GM18511 (cell line): ENCODE measurements around the gene KRTAP13-4.

Experiments
- ATAC-seq: cut with Tn5 transposase; IDR thresholded peaks from one replicate; pipeline ENCODE4 v1.9.1; 2021; ENCODE audit warnings: mild to moderate bottlenecking, moderate library complexity; ENCODE audit not compliant: unreplicated experiment

KRTAP13-4 gene, protein sequence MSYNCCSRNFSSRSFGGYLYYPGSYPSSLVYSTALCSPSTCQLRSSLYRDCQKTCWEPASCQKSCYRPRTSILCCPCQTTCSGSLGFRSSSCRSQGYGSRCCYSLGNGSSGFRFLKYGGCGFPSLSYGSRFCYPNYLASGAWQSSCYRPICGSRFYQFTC

DNA sequence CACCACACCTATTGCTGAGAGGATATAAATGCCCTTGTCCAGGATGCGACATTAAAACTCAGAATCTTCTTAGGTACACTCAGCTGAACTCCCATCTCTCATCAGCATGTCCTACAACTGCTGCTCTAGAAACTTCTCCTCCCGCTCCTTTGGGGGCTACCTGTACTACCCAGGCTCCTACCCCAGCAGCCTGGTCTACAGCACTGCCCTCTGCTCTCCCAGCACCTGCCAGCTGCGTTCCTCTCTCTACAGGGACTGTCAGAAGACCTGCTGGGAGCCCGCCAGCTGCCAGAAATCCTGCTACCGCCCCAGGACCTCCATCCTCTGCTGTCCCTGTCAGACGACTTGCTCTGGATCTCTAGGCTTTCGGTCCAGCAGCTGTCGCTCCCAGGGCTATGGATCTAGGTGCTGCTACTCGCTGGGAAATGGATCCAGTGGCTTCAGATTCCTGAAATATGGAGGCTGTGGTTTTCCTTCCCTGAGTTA, at the start of gene KRTAP13-4:
TSS of gene KRTAP13-4 (plus strand) at position 51 of the 486 bp plus-strand sequence. CDS start at position 107, 56 bp downstream.
- ATAC-seq: no peak

DNA sequence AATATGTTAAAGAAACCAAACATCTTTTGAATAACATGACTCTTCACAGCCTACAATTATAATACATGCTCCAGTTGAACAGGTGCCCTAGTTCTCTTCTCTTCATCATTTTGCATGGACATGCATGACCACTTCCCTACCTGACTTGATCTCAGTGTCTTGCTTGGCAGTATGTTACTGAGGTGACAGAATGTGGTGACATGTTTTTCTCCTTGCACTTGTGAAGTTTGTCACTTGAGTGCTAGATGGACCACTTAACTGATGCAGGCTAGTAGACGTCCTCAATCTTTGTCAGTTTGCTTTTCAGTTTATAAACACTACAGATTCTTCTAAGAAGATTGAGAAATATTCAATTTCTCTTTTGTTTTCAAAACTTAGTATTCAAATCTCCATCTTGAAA, 47.8 kb upstream of the KRTAP13-4 start:
- no peak for ATAC-seq

DNA sequence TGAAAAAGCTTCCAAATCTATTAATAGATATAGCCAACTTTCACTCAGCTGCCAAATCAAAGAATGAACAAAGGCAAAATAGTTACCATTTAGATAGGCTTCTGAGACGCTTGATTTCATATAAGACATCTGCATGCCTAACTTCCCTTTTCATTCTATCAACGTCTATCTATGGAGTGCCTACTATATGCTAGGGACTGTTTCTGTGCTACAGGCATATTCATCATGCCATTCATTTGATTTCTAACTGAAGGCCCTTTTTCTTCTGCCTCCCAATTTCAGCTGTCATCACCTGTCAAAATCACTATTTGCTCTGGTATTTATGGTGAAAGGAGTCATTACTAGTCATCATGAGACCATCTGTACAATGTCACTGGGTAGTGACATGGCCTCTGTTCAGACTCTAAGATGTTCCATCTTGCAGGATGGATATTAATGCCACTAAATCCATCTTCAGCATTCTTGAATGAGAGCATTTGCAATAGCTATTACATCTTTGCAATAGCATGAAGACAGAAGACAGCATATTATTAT, 38.5 kb upstream of the KRTAP13-4 start:
- ATAC-seq: no peak

DNA sequence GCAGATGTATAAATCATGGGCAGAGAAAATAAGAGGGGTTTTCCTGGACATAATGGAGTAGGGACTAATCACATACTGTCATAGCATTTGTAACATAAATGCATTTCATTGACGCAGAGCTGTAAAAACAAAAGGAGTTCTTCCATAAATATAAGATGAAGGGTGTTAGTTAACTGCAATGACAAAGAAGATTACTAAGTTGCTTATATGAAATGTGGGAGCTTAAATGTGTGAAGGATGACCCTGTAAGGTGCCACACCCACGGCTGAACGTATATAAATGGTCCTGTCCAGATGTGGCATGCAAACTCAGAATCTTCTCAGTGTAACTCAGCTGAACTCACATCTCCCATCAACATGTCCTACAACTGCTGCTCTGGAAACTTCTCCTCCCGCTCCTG, 34.3 kb upstream of the KRTAP13-4 start, which contains the start of gene KRTAP13-1:
TSS of gene KRTAP13-1 (plus strand) at position 301 of the 400 bp plus-strand sequence. CDS start at position 357, 56 bp downstream.
- ATAC-seq: no peak

DNA sequence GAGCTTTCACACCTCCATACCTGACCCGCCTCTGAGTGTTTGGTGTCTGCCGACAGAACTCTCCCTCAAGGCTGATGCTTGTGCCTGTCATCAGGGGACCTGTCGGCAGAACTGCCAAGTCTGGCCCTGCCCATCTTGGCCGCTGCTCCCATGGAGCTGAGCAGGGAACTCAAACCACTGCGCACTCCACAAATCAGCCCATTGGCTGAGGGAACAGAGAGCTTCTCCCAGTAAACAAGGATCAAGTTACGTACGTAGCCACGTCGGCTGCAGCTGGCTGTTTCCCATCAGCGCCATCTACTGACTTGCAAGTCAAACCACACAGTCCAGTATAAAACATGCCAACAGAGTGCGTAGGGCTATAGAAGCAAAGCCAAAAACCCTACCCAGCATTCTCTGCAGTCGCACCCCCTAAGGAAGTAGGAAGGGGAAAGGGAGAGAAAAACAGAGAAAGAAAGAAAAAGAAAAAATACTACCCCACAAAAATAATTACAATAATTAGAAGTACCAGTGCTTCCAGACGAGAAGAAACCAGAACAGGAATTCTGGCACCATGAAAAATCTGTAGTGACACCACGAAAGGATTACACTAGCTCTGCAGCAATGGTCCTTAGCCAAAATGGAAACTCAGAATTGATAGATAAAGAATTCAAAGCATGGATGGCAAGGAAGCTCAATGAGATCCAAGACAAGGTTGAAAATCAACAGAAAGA, 21.1 kb upstream of the KRTAP13-4 start:
- ATAC-seq: no peak

DNA sequence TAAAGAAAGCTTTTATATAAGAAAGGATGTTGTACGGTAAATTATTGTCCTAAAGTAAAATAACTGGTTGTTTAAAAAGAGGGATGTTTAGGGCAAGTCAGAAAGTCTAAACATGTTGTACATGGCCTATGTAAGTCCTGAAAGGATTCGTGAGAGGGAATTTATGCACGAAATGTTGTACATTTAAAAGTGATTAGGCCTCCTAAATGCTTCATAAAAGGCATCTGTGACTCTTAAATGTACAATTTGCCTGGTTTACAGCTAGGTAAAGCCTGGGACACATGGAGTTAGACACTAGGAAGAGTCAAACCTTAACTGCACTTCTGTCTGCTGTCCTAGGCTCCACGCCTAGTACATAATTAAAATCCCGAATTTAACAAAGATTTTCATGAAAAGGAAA, 14.0 kb upstream of the KRTAP13-4 start:
- no peak for ATAC-seq

DNA sequence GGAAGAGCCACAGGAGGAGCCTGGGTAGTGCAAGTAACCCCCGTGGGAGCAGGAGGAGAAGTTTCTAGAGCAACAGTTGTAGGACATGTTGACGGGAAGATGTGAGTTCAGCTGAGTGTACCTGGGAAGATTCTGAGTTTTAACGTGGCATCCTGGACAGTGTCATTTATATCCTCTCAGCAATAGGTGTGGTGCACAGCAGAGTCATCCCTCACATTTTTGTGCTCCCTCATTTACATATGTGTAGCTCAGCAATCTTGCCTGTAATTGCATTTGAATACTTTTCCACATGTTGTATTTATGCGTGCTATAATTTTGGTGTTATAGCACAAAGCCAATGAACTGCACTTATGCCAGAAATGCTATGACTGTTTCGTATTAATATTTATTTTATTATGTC, 4.2 kb upstream of the KRTAP13-4 start, which contains the start of gene KRTAP13-3:
TSS of gene KRTAP13-3 (minus strand) at position 101 of the 400 bp plus-strand sequence. CDS start at position 87, 14 bp downstream.
- no peak for ATAC-seq

DNA sequence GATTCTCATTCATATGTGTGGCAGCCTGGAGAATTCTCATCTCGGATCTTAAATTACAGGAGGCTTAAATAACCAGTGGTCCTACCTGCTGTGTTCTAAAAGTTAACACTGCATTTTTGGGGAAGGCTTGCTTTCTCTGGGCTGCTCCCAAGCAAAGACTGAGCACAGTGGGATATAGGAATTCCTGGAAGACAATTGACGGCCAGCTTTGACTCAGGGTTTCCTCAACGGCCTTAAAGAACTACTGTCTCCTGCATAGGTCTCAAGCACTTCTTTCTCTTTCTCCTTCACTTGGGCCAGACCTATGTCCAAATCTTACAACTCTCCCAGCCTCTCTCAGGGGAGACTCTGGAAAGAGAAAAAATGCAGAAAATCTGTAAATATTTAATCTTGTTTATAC, 3.3 kb upstream of the KRTAP13-4 start:
- ATAC-seq: no peak

DNA sequence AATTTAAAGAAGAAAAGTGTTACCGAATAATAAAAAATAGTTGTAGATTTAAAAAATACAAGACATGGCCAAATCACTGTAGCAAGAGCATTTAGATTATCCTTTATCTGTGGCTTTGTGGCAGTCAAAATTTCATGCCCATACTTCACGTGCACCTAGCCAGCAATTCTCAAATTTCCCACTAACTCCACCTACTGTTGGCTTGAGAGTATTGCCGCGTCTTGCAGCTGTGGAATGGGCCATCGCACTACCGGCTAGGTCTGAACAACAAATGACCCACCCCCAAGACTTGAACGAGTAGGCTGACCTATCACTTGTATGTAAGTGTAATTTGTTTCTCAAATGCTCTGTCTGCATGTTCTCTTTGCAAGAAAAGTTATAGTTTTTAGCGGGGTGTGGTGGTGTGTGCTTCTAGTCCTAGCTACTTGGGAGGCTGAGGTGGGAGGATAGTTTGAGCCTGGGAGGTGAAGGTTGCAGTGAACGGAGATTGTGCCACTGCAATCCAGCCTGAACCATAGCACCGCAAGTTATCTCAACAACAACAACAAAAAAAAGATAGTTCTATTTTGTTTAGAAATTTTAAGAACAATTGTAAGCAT, 4.1 kb downstream of the KRTAP13-4 start:
- ATAC-seq: no peak

DNA sequence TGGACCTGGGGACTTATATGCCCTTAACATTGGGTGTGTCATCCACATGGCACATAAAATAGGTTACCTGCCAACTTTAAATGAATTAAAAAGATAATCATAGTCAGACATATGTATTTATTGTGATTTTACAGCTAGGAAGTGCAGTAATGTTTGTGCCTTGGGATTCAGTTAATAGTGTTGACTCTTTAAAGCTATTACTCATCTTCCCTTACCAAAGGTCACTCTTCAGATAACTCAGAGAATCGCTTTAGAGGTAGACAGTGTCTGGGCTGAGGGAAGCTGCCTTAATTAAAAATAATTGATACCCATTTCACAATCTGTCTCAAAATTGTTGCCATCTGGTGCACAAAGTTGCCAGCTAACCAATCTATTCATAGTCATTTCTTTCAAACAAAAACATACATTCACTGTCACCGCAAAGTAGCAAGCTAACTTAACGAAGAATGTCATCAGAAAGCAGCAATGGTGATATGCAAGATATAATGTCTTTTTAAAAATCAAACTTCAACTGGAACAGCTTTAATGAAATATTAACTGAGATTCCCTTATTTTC, 7.1 kb downstream of the KRTAP13-4 start:
- no peak for ATAC-seq

DNA sequence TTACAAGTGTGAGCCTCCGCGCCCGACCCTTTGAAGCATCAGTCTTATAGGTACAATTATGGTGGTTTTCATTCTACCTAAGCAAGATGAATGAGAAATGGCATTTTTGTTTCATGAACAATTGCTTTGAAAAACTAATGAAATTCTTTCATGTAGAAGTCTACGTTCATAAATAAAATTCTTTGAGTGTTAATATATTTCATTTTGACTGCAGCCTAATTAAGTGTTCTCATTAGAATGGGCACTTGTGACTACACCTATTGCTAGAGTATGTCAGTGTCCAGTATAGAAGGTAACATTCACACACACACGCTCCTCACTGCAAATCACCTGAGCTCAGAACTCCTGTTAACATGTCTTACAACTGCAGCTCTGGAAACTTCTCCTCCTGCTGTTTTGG, 10.0 kb downstream of the KRTAP13-4 start, which contains the start of gene KRTAP15-1:
TSS of gene KRTAP15-1 (plus strand) at position 301 of the 400 bp plus-strand sequence. CDS start at position 354, 53 bp downstream.
- ATAC-seq: no peak

DNA sequence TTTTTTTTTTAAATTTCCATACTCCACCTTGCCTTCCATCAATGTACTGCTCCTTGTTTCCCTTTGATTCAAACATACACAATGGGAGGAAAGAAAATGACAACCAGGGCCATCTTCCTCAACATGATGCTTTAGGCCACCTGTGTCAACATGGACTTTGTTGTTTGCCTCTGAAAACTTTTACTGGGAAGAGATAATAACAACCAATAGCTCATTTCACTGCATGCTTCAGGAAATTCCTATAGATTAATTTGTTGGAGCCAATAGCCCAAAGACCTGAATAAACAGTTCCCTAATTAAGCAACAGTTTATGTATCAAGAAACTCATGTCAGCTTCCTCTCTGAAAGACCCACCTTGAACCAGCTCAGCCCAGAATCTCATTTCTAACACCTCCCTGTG, 13.2 kb downstream of the KRTAP13-4 start:
- ATAC-seq: no peak

DNA sequence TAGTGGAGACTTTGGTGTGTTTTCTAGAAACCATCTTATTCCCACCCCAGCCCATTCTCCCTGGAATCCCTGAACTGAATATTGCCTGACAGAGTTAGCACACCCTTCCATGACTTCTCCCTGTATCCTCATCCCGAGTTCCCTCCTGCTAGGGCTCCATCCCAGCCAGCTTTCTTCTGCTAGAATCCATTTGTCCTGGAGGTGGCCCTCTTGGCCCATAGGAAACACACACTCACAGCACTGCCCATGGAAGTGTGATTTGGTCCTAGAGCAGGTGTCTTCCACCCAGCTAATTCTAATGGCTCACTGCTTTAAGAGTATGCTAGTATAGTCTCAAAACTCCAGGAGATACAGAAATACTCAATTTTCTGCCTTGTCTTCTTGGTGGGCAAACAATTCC, 14.2 kb downstream of the KRTAP13-4 start:
- ATAC-seq: no peak

DNA sequence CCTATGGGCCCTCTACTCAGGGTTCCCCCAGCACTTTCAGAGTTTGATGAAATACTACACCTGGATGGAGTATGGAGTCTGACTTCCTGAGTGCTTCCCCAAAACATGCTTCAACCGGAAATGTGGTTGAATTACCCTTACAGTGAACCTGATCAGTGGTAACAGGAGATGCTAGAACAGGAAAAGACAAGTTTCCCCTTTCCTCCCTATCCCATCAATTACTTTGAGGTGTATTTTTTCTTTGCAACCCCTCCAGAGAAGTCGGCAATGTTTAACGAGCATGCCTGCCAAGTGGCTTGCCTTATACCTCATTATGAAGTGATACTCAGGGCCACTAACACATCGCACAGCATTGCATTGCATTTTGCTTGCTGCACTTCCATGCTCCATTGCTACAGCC, 17.0 kb downstream of the KRTAP13-4 start:
- ATAC-seq: no peak

DNA sequence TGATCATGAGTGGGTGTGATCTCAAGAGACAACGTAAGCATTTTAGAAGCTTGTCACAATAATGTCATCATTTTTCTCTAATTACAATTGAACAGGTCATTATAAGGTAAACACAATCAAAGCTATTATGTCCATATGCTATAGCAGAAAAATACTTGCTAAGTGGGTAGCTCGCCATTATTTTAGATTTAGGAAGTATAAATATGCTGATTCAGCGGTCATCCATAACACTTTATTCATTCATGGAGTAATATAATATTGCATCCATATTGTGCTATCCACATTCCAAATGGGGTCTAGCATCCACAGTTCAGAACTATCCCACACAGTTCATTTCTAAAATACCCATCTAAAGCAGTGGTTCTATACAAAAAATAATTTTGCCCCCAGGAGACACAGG, 18.5 kb downstream of the KRTAP13-4 start:
- no peak for ATAC-seq

DNA sequence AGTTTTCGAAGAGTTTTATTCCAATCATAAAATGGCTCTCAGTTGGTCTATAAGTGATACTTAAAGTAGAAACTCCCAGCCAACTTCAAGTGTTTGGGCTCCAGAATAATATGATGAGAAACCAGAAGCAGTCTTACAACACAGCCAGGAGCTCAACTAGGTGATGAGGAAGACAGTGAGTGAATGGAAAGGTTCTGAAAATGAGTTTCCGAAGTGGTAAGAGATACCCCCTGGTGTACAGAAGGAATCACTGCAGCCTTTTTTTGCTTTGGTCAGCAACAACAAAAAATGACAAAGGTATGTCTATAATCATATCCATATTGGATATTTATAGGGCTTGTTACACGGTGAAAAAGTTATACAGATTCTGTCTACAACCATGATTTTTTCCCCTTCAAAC, 33.7 kb downstream of the KRTAP13-4 start:
- no peak for ATAC-seq

DNA sequence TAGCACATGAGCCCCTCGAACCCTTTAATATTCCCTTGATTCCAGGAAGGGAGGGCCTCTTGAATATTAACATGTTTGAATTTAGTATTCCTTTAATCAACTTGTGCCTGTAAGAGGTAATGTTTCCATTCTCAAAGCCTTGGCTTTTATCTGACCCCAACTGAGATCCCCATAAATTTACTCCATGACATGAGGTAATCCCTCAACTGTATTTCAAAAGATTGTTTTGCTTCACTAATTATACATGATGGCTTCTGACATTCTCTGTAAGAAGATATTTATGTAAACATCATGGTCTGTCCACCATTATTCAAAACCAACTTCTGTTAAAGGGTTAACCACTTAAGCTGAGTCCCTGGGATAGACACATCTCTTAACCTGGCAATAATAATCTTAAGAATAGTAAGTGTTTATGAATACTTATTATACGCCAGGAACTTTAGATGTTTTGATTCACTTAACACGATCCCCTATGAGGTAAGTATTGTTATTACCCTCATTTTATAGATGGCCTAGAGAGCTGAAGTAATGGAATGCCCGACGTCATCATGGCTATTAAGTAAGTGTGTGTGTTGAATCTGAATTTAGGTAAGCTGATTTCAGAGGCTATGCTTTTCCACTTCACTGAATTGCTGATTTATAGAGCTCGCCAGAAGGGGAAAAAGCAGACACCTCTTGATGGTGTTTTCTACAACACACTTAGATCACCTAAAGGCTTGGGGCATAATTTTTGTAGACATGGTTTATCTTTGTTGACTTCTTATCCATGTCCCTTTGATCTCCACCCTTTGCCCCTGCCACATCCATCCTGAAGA, 39.1 kb downstream of the KRTAP13-4 start:
- no peak for ATAC-seq

DNA sequence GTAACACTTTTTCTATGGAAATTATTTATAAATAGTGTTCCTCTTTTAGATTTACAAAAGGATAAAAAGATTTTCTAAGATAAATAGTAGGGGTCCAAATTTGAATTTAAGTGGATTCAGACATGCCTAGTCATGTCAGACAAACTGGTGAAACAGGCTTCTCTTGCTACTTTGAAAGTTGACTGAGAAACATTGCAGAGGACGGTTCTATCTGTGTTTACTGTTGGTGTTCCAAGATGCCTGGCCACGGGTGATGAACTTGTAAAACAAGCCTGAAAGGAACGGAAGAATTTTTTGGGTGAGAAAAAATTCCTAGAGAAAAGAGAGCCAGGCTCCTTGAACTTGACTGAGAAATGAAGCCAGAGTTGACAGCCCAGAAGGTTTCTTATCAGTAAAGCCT, 48.0 kb downstream of the KRTAP13-4 start:
- ATAC-seq: no peak

DNA sequence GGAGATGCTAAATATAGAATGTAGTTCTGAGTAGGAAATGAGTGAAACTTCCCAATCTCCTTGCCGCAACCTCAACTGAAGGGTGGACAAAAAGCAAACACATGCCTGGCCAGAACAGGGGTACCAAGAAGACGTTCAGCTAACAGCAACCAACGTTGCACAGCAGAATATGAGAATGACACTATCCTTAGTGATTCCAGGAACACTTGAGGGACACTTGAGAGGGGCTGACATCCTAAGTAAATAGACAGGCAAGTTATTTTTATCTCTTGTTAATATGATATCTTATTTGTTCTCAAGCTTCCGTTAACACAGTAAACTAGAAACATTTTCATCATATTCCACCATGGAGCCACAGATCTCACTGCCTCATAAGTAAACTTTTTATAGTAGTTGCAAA, 49.2 kb downstream of the KRTAP13-4 start:
- ATAC-seq: no peak

DNA sequence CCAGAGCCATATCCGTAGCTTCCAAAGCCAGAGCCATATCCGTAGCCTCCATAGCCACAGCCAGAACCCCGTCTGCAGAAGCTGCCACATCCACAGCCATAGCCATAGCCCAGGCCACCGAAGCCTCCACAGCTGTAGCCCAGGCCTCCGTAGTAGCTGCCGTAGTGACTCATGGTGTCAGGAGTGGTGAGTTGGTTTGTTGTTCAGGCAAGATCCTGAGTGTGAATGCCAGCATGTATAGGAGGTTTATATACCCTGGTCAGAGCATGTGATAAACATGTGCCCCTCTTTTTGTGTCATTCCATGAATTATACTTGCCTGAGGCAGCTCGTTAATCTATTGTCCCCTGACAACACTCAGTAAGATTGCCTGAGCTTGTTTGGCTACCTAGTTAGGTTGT, 50.1 kb downstream of the KRTAP13-4 start, which contains the start of gene KRTAP19-1:
TSS of gene KRTAP19-1 (minus strand) at position 223 of the 400 bp plus-strand sequence. CDS start at position 173, 50 bp downstream.
- no peak for ATAC-seq
